Brain microvascular endothelial cell (primary cell): ENCODE measurements around the gene SDK1.

Source experiments
- DNase-seq: peaks from one replicate; pipeline ENCODE4 v3.0.0-alpha.2; 2020
- H3K27ac ChIP-seq: fragments of 250-450 bp; sonication (Bioruptor Pico); 2 replicates; pipeline ENCODE4 v1.5.1; 2020; ENCODE audit warnings: mild to moderate bottlenecking, moderate library complexity
- H3K27me3 ChIP-seq: fragments of 250-450 bp; sonication (Bioruptor Pico); replicated peaks from 2 replicates; pipeline ENCODE4 v1.5.1; 2020; ENCODE audit warnings: mild to moderate bottlenecking
- H3K36me3 ChIP-seq: fragments of 250-450 bp; sonication (Bioruptor Pico); replicated peaks from 2 replicates; pipeline ENCODE4 v1.5.1; 2020; ENCODE audit warnings: mild to moderate bottlenecking
- H3K4me3 ChIP-seq: 2 replicates; pipeline ENCODE4 v1.5.1; 2011; ENCODE audit warnings: low read depth, mild to moderate bottlenecking, control low read depth, low read length, moderate library complexity
- CTCF ChIP-seq: IDR thresholded peaks from 2 replicates; pipeline ENCODE4 v1.5.1; 2011; ENCODE audit warnings: low read depth, mild to moderate bottlenecking, moderate library complexity, low read length, control low read depth, inconsistent platforms; ENCODE audit errors: missing control alignments
- in situ Hi-C: cut with HindIII; loops from 2 replicates; pipeline ENCODE4 v1.10.0; 2017; ENCODE audit warnings: low sequenced_read_pairs, low pct_ligation_motif_present

Gene SDK1

DNA sequence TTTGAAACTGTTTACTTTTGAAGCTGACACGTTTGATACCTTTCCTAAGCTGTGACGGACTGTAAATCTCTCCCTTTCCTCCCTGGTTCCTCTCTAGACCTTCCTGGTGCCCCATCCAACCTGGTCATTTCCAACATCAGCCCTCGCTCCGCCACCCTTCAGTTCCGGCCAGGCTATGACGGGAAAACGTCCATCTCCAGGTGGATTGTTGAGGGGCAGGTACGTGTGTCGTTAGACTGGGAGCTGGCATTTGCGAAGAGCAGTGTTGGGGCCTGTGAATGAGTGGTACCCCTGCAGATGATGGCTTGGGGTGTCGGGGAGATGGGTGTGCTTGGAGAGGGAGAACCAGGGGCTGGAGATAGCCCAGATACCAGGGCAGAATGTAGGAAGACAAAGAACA lies 778.3 kb downstream of the SDK1 start:
- TF ChIP-seq CTCF, result no peak
- in situ Hi-C loops, result no loop called here

GRCh38 chr7:4079956-4080355 lies 778.9 kb downstream of the SDK1 start:
- no peaks in the 10 kb centered on the region for H3K36me3 ChIP-seq
- in situ Hi-C loops, result no loop called here
- H3K27me3 ChIP-seq, result no peaks in the 10 kb centered on the region
- no peak overlapping the region for H3K4me3 ChIP-seq
- no peak for TF ChIP-seq CTCF
- DNase-seq, result no peak
- no peak overlapping the region for H3K27ac ChIP-seq

More for the DNA sequence above, 778.3 kb downstream of the SDK1 start:
- Histone ChIP-seq H3K4me3 (no peak overlapping the region), H3K27me3 (no peaks in the 10 kb centered on the region), H3K27ac (no peak overlapping the region), H3K36me3 (no peaks in the 10 kb centered on the region)
- DNase-seq, result no peak

DNA sequence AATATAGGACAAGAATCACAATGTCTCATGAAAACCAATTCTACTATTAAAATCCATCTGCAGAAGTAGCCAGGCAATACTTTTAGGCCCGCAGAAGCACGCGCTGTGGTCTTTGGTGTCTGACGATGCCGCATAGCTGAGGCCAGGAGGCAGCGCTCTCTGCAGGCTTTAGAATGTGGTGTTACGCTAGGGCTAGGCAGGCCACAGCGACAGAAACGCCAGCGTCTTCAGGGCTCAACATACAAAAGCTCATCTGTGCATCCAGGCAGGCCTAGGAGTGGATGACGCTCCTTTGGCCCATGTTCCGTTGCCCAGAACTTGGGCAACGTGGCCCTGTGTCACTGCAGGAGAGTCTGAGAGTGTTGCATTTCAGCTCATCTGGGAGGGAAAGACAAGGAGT lies 779.9 kb downstream of the SDK1 start:
- Histone ChIP-seq H3K4me3 (no peak overlapping the region), H3K27ac (no peak overlapping the region), H3K36me3 (no peaks in the 10 kb centered on the region), H3K27me3 (no peaks in the 10 kb centered on the region)
- TF ChIP-seq CTCF, result no peak
- no peak for DNase-seq
- in situ Hi-C loops, result no loop called here

DNA sequence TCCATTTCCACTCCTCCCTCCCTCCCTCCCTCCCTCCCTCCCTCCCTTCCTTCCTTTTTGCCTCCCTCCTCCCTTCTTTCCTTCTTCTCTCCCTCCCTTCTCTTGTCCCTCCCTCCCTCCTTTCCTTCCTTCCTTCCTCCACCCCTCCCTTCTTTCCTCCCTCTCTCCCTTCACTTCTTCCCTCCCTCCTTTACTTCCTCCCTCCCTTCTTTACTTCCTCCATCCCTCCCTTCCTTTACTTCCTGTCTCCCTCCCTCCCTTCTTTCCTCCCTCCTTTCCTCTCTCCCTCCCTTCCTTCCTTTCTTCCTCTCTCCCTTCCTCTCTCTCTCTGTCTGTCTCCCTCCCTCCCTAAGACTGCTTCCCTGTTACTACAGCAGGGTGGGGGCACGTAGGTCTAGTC lies 782.5 kb downstream of the SDK1 start:
- Histone ChIP-seq H3K27me3 (no peaks in the 10 kb centered on the region), H3K4me3 (no peak overlapping the region), H3K36me3 (no peaks in the 10 kb centered on the region), H3K27ac (no peak overlapping the region)
- TF ChIP-seq CTCF, result no peak
- no peak for DNase-seq
- in situ Hi-C loops, result no loop called here

GRCh38 chr7:4084271-4084670 lies 783.2 kb downstream of the SDK1 start:
- no peak for TF ChIP-seq CTCF
- Histone ChIP-seq H3K27ac (no peak overlapping the region), H3K27me3 (no peaks in the 10 kb centered on the region), H3K36me3 (no peaks in the 10 kb centered on the region), H3K4me3 (no peak overlapping the region)
- in situ Hi-C loops, result no loop called here
- no peak for DNase-seq

DNA sequence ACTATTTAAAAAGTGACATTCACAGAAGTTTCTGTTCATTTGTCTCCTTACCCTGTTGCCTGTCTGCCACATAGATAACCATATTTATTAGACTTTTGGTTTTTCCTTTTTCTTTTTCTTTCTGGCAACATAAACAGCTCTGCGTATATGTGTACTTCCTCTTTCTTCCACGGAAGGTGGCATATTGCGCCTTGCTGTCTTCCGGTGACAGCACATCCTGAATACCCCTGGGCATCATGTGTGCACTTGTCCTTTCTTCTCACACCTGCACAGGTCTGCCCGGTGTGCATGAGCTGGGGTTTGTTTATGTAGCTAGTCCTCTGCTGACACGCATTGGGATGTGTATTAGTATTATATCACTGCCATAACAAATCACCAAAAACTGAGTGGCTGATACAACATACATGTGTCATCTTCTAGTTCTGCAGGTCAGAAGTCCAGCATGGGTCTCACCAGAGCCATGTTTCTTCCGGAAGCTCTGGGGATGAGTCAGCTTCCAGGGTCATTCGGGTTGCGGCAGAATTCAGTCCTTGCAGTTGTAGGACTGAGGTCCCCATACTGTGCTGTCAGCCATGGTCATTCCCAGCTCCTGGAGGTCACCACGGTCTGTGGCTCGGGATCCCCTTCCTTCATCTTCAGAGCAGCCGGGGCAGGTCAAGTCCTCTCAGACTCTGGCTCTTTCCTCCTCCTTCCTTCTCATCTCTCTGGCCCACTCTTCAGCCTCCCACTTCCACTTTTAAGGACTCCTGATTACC lies 785.1 kb downstream of the SDK1 start:
- TF ChIP-seq CTCF, result no peak
- Histone ChIP-seq H3K27me3 (no peaks in the 10 kb centered on the region), H3K36me3 (no peaks in the 10 kb centered on the region), H3K27ac (no peak overlapping the region), H3K4me3 (no peak overlapping the region)
- DNase-seq, result no peak
- in situ Hi-C loops, result no loop called here
